Activated B cell treated with CpG ODN at 0.5 μM for 24 hours (primary cell): ENCODE measurements around the gene HES6. TPM values are rescaled to one million over a fixed set of nuclear protein-coding genes. Genes with fewer than 3 reads are reported as not detected.

Experiments used
- ATAC-seq: fragments of 200-7000 bp; cut with Tn5 transposase; one replicate; pipeline ENCODE4 v1.10.0; 2021; ENCODE audit warnings: low read depth, mild to moderate bottlenecking, moderate library complexity
- CTCF ChIA-PET: fragments of 350-600 bp; sonication (Branson Sonifier 250); formaldehyde crosslinking; loops from one replicate; lab custom pipeline; 2021; ENCODE audit warnings: antibody characterized with exemption; lab: Charles Lee
- POLR2A ChIA-PET: fragments of 350-600 bp; sonication (Branson Sonifier 250); formaldehyde crosslinking; loops from one replicate; lab custom pipeline; 2021; ENCODE audit warnings: antibody characterized with exemption; lab: Charles Lee
- DNase-seq: peaks from one replicate; pipeline ENCODE4 v3.0.0; 2022
- H3K27ac Mint-ChIP-seq: one replicate; pipeline ENCODE4 v1.8.0; 2020; ENCODE audit warnings: mixed read lengths
- H3K27me3 Mint-ChIP-seq: one replicate; pipeline ENCODE4 v1.8.0; 2021; ENCODE audit warnings: mixed read lengths
- H3K36me3 Mint-ChIP-seq: one replicate; pipeline ENCODE4 v1.8.0; 2021; ENCODE audit warnings: low read depth, mixed read lengths
- H3K4me1 Mint-ChIP-seq: one replicate; pipeline ENCODE4 v1.8.0; 2021; ENCODE audit warnings: mixed read lengths
- H3K4me3 Mint-ChIP-seq: one replicate; pipeline ENCODE4 v1.8.0; 2020; ENCODE audit warnings: mild to moderate bottlenecking, mixed read lengths
- H3K9me3 Mint-ChIP-seq: one replicate; pipeline ENCODE4 v1.8.0; 2020; ENCODE audit warnings: mixed read lengths
- CTCF ChIP-seq: fragments of 200-600 bp; IDR thresholded peaks from one replicate; pipeline ENCODE4 v1.8.0; 2022; ENCODE audit warnings: antibody characterized with exemption, mild to moderate bottlenecking
- intact Hi-C: fragments of 100-400 bp; cut with micrococcal nuclease; formaldehyde crosslinking; loops from one replicate; pipeline ENCODE4 v1.15.1; 2024
- total RNA-seq: library from RNA; stranded (reverse); gene quantifications from 2 replicates; pipeline ENCODE4 v1.2.3, GENCODE V29; 2022

Gene HES6
- total RNA-seq, 1 donor from 2014 or later: 5.0 TPM

- intact Hi-C loops: no loop called here
- no peak overlapping the region for H3K27ac Mint-ChIP-seq
Measured at GRCh38 chr2:238247002-238247822, 7.4 kb upstream of the HES6 start.

GRCh38 chr2:238244151-238244550 is 4.3 kb upstream of the HES6 start:
- Mint-ChIP-seq H3K27me3 (no peaks in the 10 kb centered on the region), H3K27ac (no peak overlapping the region), H3K36me3 (peaks cover 33% of the 10 kb centered on the region), H3K4me3 (no peak overlapping the region), H3K4me1 (peaks cover 9% of the 10 kb centered on the region), H3K9me3 (no peaks in the 10 kb centered on the region)
- DNase-seq (no peak), ATAC-seq (no peak)
- ChIA-PET POLR2A (interaction anchor here (0.8 kb wide), 1 partner anchor 264 kb away, joined by 3 read pairs; no protein-coding TSS in a partner anchor), CTCF (no interaction called here)
- intact Hi-C loops: no loop called here
- TF ChIP-seq CTCF: no peak

More at GRCh38 chr2:238247002-238247822, 7.4 kb upstream of the HES6 start:
- no peaks in the 10 kb centered on the region for H3K27me3 Mint-ChIP-seq
- ATAC-seq (no peak), DNase-seq (no peak)
- peaks cover 54% of the 10 kb centered on the region for H3K36me3 Mint-ChIP-seq
- no peaks in the 10 kb centered on the region for H3K9me3 Mint-ChIP-seq
- H3K4me1 Mint-ChIP-seq: no peaks in the 10 kb centered on the region
- CTCF ChIA-PET: no interaction called here
- POLR2A ChIA-PET: no interaction called here
- H3K4me3 Mint-ChIP-seq: no peak overlapping the region
- TF ChIP-seq CTCF: no peak

GRCh38 chr2:238243496-238244076 is 3.7 kb upstream of the HES6 start:
- H3K9me3 Mint-ChIP-seq: no peaks in the 10 kb centered on the region
- DNase-seq: no peak
- no peak for TF ChIP-seq CTCF
- no peak overlapping the region for H3K27ac Mint-ChIP-seq
- no peak overlapping the region for H3K4me3 Mint-ChIP-seq
- ChIA-PET CTCF (no interaction called here), POLR2A (interaction anchor here (0.8 kb wide), 1 partner anchor 264 kb away, joined by 3 read pairs; no protein-coding TSS in a partner anchor)
- H3K27me3 Mint-ChIP-seq: no peaks in the 10 kb centered on the region
- H3K36me3 Mint-ChIP-seq: peaks cover 33% of the 10 kb centered on the region
- peaks cover 9% of the 10 kb centered on the region for H3K4me1 Mint-ChIP-seq
- intact Hi-C loops: no loop called here
- no peak for ATAC-seq

GRCh38 chr2:238242731-238243495 is 3.1 kb upstream of the HES6 start:
- intact Hi-C loops: no loop called here

More at GRCh38 chr2:238242731-238243495, 3.1 kb upstream of the HES6 start:
- TF ChIP-seq CTCF: no peak
- ChIA-PET CTCF (no interaction called here), POLR2A (no interaction called here)
- Mint-ChIP-seq H3K9me3 (no peaks in the 10 kb centered on the region), H3K27ac (no peak overlapping the region), H3K4me3 (no peak overlapping the region), H3K36me3 (peaks cover 29% of the 10 kb centered on the region), H3K4me1 (peaks cover 13% of the 10 kb centered on the region), H3K27me3 (peaks cover 2% of the 10 kb centered on the region)
- ATAC-seq (no peak), DNase-seq (no peak)
